ENCODE data around the gene ATP6V0B. TPM values are rescaled to one million over a fixed set of nuclear protein-coding genes. Genes with fewer than 3 reads are reported as not detected.

The ATP6V0B gene
- total and polyA plus RNA-seq, 2 experiments from 2014 or later: 112 to 142 TPM

- Histone ChIP-seq H3K79me2 (replicated peaks; ENCODE audit: insufficient read depth) (no peaks in the 10 kb centered on the region), H3K4me3 (no peak overlapping the region), H3K9me2 (ENCODE audit: insufficient read depth) (no peaks in the 10 kb centered on the region), H3K27me3 (ENCODE audit: insufficient read depth) (no peaks in the 10 kb centered on the region), H4K20me1 (replicated peaks; ENCODE audit: insufficient read depth) (peaks cover 7% of the 10 kb centered on the region; the same call in 1 of the 2 replicates), H3K36me3 (ENCODE audit: insufficient read depth) (no peaks in the 10 kb centered on the region; the same call in 1 of the 2 replicates), H2AFZ (no peak overlapping the region), H3F3A (replicated peaks; ENCODE audit: low read depth) (peaks cover 12% of the 10 kb centered on the region; the same call in 1 of the 2 replicates), H3K27ac (ENCODE audit: low read depth) (no peak overlapping the region), H3K4me1 (ENCODE audit: insufficient read depth) (no peaks in the 10 kb centered on the region), H3K4me2 (no peak overlapping the region)
- TF ChIP-seq, protein P1, sequence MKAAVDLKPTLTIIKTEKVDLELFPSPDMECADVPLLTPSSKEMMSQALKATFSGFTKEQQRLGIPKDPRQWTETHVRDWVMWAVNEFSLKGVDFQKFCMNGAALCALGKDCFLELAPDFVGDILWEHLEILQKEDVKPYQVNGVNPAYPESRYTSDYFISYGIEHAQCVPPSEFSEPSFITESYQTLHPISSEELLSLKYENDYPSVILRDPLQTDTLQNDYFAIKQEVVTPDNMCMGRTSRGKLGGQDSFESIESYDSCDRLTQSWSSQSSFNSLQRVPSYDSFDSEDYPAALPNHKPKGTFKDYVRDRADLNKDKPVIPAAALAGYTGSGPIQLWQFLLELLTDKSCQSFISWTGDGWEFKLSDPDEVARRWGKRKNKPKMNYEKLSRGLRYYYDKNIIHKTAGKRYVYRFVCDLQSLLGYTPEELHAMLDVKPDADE (IDR thresholded peaks at IDR 0.05): no peak
- TF ChIP-seq ZNF114 (CRISPR knock-in tag; IDR thresholded peaks at IDR 0.05): no peak
- H3K36me3 Mint-ChIP-seq (ENCODE audit: low read depth): peaks cover 53% of the 10 kb centered on the region
- peaks cover 19% of the 10 kb centered on the region for H3K27me3 Mint-ChIP-seq (ENCODE audit: insufficient read depth, low read depth, poor library complexity)
- H3K27ac Mint-ChIP-seq: no peak overlapping the region
- DNase-seq (ENCODE audit: low spot score) (no peak), ATAC-seq (no peak)
- peaks cover 9% of the 10 kb centered on the region for H3K4me1 Mint-ChIP-seq
- H3K4me3 Mint-ChIP-seq: no peak overlapping the region
- H3K9me3 Mint-ChIP-seq: no peaks in the 10 kb centered on the region
Measured at GRCh38 chr1:44008259-44008658, 33.5 kb downstream of the ATP6V0B start.

DNA sequence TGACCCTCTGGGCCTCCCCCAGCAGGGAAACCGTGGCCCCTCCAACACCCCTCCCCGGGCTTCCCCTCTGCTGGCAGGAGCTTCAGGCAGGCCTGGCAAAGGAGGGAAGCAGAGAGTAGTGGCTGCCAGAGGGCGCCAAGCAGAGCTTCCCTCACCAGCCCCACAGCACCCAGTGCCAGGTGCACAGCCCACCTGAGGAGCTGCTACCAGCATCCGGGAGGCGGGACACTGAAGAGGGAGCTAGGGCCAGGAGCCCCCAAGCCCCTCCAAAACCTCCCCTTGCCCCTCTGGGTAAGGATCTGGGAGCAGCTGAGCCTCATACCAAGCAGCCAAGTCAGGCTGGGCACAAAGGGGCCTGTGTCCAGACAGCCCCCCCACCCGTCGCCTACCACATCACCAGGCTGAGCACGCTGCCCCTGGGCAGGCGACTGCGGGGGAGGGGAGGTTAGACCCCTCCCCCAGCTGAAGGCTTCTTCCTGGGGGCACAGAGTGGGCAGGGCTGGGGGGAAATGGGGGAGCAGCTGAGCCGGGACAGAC is 36.2 kb downstream of the ATP6V0B start:
- Mint-ChIP-seq H3K9me3 (no peaks in the 10 kb centered on the region), H3K4me3 (no peak overlapping the region), H3K4me1 (peaks cover 12% of the 10 kb centered on the region), H3K36me3 (ENCODE audit: low read depth) (peaks cover 33% of the 10 kb centered on the region), H3K27ac (peak overlapping the region; percentile 83; the same call in 1 of the 2 replicates), H3K27me3 (ENCODE audit: insufficient read depth, low read depth, poor library complexity) (peaks cover 19% of the 10 kb centered on the region)
- Histone ChIP-seq H2AFZ (no peak overlapping the region), H3K36me3 (ENCODE audit: insufficient read depth) (no peaks in the 10 kb centered on the region; the same call in 1 of the 2 replicates), H3F3A (replicated peaks; ENCODE audit: low read depth) (0 out of 2 replicates have a peak, but pooled peaks cover 2% of the 10 kb centered on the region), H3K79me2 (replicated peaks; ENCODE audit: insufficient read depth) (no peaks in the 10 kb centered on the region), H3K27me3 (ENCODE audit: insufficient read depth) (no peaks in the 10 kb centered on the region), H3K4me3 (no peak overlapping the region), H4K20me1 (replicated peaks; ENCODE audit: insufficient read depth) (peaks cover 7% of the 10 kb centered on the region; the same call in 1 of the 2 replicates), H3K4me1 (ENCODE audit: insufficient read depth) (no peaks in the 10 kb centered on the region), H3K4me2 (no peak overlapping the region), H3K27ac (ENCODE audit: low read depth) (no peak overlapping the region), H3K9me2 (ENCODE audit: insufficient read depth) (no peaks in the 10 kb centered on the region)
- peak; percentile 18 for ATAC-seq
- TF ChIP-seq EZH2 (IDR thresholded peaks at IDR 0.05; ENCODE audit: low read depth, unreplicated experiment): no peak
- peak in 1 of 2 experiments; percentile 32; a peak in 1 of 4 replicates for TF ChIP-seq CTCF (conservative IDR thresholded peaks at IDR 0.05; ENCODE audit: low read depth in 2 of 2)
- no peak for TF ChIP-seq NANOG (IDR thresholded peaks at IDR 0.05; ENCODE audit: borderline replicate concordance)
- DNase-seq (ENCODE audit: low spot score): no peak

- Histone ChIP-seq H3K36me3 (ENCODE audit: insufficient read depth) (no peaks in the 10 kb centered on the region; the same call in 1 of the 2 replicates), H4K20me1 (replicated peaks; ENCODE audit: insufficient read depth) (peaks cover 7% of the 10 kb centered on the region; the same call in 1 of the 2 replicates), H3F3A (replicated peaks; ENCODE audit: low read depth) (no peaks in the 10 kb centered on the region), H3K4me2 (no peak overlapping the region), H3K79me2 (replicated peaks; ENCODE audit: insufficient read depth) (no peaks in the 10 kb centered on the region), H3K4me3 (no peak overlapping the region), H3K27ac (ENCODE audit: low read depth) (no peak overlapping the region), H2AFZ (no peak overlapping the region), H3K4me1 (ENCODE audit: insufficient read depth) (no peaks in the 10 kb centered on the region), H3K27me3 (ENCODE audit: insufficient read depth) (no peaks in the 10 kb centered on the region), H3K9me2 (ENCODE audit: insufficient read depth) (no peaks in the 10 kb centered on the region)
- Mint-ChIP-seq H3K4me3 (no peak overlapping the region), H3K9me3 (no peaks in the 10 kb centered on the region), H3K4me1 (peaks cover 12% of the 10 kb centered on the region), H3K36me3 (ENCODE audit: low read depth) (peaks cover 22% of the 10 kb centered on the region), H3K27me3 (ENCODE audit: insufficient read depth, low read depth, poor library complexity) (peaks cover 11% of the 10 kb centered on the region), H3K27ac (peak overlapping the region; percentile 24; the same call in 1 of the 2 replicates)
- DNase-seq (ENCODE audit: low spot score): no peak
- no peak for ATAC-seq
- TF ChIP-seq ZNF331 (CRISPR knock-in tag; IDR thresholded peaks at IDR 0.05; ENCODE audit: low read depth) (no peak), STAT1 (IDR thresholded peaks at IDR 0.05; ENCODE audit: unreplicated experiment) (no peak), CREB1 (CRISPR knock-in tag; IDR thresholded peaks at IDR 0.05; ENCODE audit: low read depth) (no peak), EZH2 (IDR thresholded peaks at IDR 0.05; ENCODE audit: low read depth, unreplicated experiment) (no peak), POLR2AphosphoS5 (IDR thresholded peaks at IDR 0.05; ENCODE audit: low read depth) (no peak), ZNF114 (CRISPR knock-in tag; IDR thresholded peaks at IDR 0.05) (no peak), NANOG (IDR thresholded peaks at IDR 0.05; ENCODE audit: borderline replicate concordance) (no peak), EZH2phosphoT487 (IDR thresholded peaks at IDR 0.05; ENCODE audit: unreplicated experiment) (no peak)
- TF ChIP-seq, protein P2, sequence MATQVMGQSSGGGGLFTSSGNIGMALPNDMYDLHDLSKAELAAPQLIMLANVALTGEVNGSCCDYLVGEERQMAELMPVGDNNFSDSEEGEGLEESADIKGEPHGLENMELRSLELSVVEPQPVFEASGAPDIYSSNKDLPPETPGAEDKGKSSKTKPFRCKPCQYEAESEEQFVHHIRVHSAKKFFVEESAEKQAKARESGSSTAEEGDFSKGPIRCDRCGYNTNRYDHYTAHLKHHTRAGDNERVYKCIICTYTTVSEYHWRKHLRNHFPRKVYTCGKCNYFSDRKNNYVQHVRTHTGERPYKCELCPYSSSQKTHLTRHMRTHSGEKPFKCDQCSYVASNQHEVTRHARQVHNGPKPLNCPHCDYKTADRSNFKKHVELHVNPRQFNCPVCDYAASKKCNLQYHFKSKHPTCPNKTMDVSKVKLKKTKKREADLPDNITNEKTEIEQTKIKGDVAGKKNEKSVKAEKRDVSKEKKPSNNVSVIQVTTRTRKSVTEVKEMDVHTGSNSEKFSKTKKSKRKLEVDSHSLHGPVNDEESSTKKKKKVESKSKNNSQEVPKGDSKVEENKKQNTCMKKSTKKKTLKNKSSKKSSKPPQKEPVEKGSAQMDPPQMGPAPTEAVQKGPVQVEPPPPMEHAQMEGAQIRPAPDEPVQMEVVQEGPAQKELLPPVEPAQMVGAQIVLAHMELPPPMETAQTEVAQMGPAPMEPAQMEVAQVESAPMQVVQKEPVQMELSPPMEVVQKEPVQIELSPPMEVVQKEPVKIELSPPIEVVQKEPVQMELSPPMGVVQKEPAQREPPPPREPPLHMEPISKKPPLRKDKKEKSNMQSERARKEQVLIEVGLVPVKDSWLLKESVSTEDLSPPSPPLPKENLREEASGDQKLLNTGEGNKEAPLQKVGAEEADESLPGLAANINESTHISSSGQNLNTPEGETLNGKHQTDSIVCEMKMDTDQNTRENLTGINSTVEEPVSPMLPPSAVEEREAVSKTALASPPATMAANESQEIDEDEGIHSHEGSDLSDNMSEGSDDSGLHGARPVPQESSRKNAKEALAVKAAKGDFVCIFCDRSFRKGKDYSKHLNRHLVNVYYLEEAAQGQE (IDR thresholded peaks at IDR 0.05; ENCODE audit: unreplicated experiment): no peak
Measured at GRCh38 chr1:44012404-44012803, 37.6 kb downstream of the ATP6V0B start.
